Ovary (tissue), 3 donors: ENCODE measurements around the gene PLGLB1.
"Not testable (repeated sequence)": the region's sequence is repeated elsewhere in the genome, so short reads cannot be mapped to it uniquely, and the experiment has no call there.

Source experiments
- EP300 ChIP-seq: sonication (generic); formaldehyde crosslinking; IDR thresholded peaks from one replicate; pipeline ENCODE4 v1.6.1; 2017; ENCODE audit warnings: antibody characterized with exemption
- POLR2A ChIP-seq: fragments of 450-650 bp; IDR thresholded peaks from one replicate; pipeline ENCODE4 v1.6.1; 2017; ENCODE audit warnings: antibody characterized with exemption, mild to moderate bottlenecking, moderate library complexity
- TF ChIP-seq, protein P1 (sequence below), 3 donors: fragments of 450-650 bp in 2 of 3; fragments of 200-600 bp in 1 of 3; IDR thresholded peaks; one replicate each; pipeline versions ENCODE4 v1.5.1 to v1.8.0; 2016 to 2022; ENCODE audit warnings: antibody characterized with exemption in 3 of 3, mild to moderate bottlenecking in 1 of 3
- donor health status: DM: no; HTN: no; CAD: no.

DNA sequence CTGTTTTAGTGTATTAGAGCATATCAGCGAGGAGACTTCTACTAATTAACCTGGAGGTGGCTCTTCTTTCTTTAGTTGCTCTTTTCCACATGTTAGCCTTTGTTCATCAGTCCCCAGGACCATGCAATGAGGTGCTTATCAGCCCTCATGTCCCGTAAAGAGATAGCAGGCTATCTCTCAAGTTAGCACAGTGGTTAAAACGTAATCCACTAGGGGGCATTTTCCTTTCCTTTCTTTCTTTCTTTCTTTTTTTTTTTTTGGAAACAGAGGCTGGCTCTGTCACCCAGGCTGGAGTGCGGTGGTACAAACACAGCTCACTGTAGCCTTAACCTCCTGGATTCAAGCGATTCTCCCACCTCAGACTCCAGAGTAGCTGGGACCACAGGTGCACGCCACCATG lies 4.3 kb upstream of the PLGLB1 start:
- TF ChIP-seq, protein P1, sequence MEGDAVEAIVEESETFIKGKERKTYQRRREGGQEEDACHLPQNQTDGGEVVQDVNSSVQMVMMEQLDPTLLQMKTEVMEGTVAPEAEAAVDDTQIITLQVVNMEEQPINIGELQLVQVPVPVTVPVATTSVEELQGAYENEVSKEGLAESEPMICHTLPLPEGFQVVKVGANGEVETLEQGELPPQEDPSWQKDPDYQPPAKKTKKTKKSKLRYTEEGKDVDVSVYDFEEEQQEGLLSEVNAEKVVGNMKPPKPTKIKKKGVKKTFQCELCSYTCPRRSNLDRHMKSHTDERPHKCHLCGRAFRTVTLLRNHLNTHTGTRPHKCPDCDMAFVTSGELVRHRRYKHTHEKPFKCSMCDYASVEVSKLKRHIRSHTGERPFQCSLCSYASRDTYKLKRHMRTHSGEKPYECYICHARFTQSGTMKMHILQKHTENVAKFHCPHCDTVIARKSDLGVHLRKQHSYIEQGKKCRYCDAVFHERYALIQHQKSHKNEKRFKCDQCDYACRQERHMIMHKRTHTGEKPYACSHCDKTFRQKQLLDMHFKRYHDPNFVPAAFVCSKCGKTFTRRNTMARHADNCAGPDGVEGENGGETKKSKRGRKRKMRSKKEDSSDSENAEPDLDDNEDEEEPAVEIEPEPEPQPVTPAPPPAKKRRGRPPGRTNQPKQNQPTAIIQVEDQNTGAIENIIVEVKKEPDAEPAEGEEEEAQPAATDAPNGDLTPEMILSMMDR (IDR thresholded peaks at IDR 0.05), result not testable (repeated sequence)
- TF ChIP-seq POLR2A, EP300: not testable (repeated sequence)
